Astrocyte (in vitro differentiated cells and primary cell): ENCODE measurements around the gene FAHD2A.

Experiments
- CTCF ChIP-seq: IDR thresholded peaks from 2 replicates; pipeline ENCODE4 v1.5.1; 2011; ENCODE audit warnings: low read depth, mild to moderate bottlenecking, inconsistent platforms, low read length, moderate library complexity; ENCODE audit not compliant: insufficient read depth
- EZH2 ChIP-seq: IDR thresholded peaks from 2 replicates; pipeline ENCODE4 v1.6.1; 2012; ENCODE audit warnings: mild to moderate bottlenecking, low read length, inconsistent platforms; ENCODE audit not compliant: insufficient read depth

GRCh38 chr2:95388091-95388692 lies 14.3 kb upstream of the FAHD2A start:
- TF ChIP-seq CTCF (no peak), EZH2 (no peak)
